CD4-positive, alpha-beta T cell (primary cell): Measurements from ENCODE around the gene CD300H. TPM values are rescaled to one million over a fixed set of nuclear protein-coding genes. Genes with fewer than 3 reads are reported as not detected.

ENCODE experiments used
- ATAC-seq: fragments of 200-7000 bp; cut with Tn5 transposase; one replicate; pipeline ENCODE4 v1.10.0; 2022; ENCODE audit warnings: mild to moderate bottlenecking; ENCODE audit not compliant: poor library complexity
- CTCF ChIA-PET: fragments of 350-600 bp; sonication (Branson Sonifier 250); formaldehyde crosslinking; loops from one replicate; lab custom pipeline; 2021; ENCODE audit warnings: antibody characterized with exemption, inconsistent platforms; lab: Charles Lee
- POLR2A ChIA-PET: fragments of 350-600 bp; sonication (Branson Sonifier 250); formaldehyde crosslinking; loops from one replicate; lab custom pipeline; 2021; ENCODE audit warnings: antibody characterized with exemption, inconsistent platforms; lab: Charles Lee
- DNase-seq, 14 experiments: peaks; one replicate each; pipeline ENCODE4 v3.0.0-alpha.2; 2013 to 2020; ENCODE audit warnings: mixed read lengths in 2 of 14
- H3K27ac ChIP-seq, 2 donors: one replicate each; pipeline versions ENCODE4 v1.5.1 to v1.7.0; 2013; ENCODE audit warnings: low read length in 2 of 2, low read depth in 1 of 2, mild to moderate bottlenecking in 1 of 2
- H3K27me3 ChIP-seq, 2 experiments: 1 replicate in 1 of 2; 2 replicates in 1 of 2; pipeline versions ENCODE4 v1.6.1 to v1.7.0; 2013; ENCODE audit warnings: low read length in 2 of 2, control low read depth in 1 of 2, mild to moderate bottlenecking in 1 of 2, moderate library complexity in 1 of 2; ENCODE audit not compliant: insufficient read depth in 2 of 2, control insufficient read depth in 1 of 2
- H3K36me3 ChIP-seq: one replicate; pipeline ENCODE4 v1.6.1; 2013; ENCODE audit warnings: low read length, control low read depth; ENCODE audit not compliant: insufficient read depth
- H3K4me1 ChIP-seq: one replicate; pipeline ENCODE4 v1.6.1; 2013; ENCODE audit warnings: low read length, control low read depth; ENCODE audit not compliant: insufficient read depth
- H3K4me3 ChIP-seq: one replicate; pipeline ENCODE4 v1.5.1; 2013; ENCODE audit warnings: mild to moderate bottlenecking, low read length, moderate library complexity
- H3K9me3 ChIP-seq, 2 experiments: 1 replicate in 1 of 2; 2 replicates in 1 of 2; pipeline versions ENCODE4 v1.6.1 to v1.7.0; 2013; ENCODE audit warnings: low read length in 2 of 2, mild to moderate bottlenecking in 2 of 2, control low read depth in 1 of 2, moderate library complexity in 1 of 2; ENCODE audit not compliant: control insufficient read depth in 1 of 2, insufficient read depth in 1 of 2
- H3K27ac Mint-ChIP-seq: one replicate; pipeline ENCODE4 v1.8.0; 2020; ENCODE audit warnings: mixed read lengths
- H3K27me3 Mint-ChIP-seq: one replicate; pipeline ENCODE4 v1.8.0; 2021; ENCODE audit warnings: mixed read lengths
- H3K36me3 Mint-ChIP-seq: one replicate; pipeline ENCODE4 v1.8.0; 2021; ENCODE audit warnings: low read depth, mixed read lengths
- H3K4me1 Mint-ChIP-seq: one replicate; pipeline ENCODE4 v1.8.0; 2021; ENCODE audit warnings: low read depth, mixed read lengths
- H3K4me3 Mint-ChIP-seq: one replicate; pipeline ENCODE4 v1.8.0; 2020; ENCODE audit warnings: mild to moderate bottlenecking, mixed read lengths
- H3K9me3 Mint-ChIP-seq: one replicate; pipeline ENCODE4 v1.8.0; 2020; ENCODE audit warnings: mixed read lengths
- CTCF ChIP-seq: fragments of 200-600 bp; IDR thresholded peaks from one replicate; pipeline ENCODE4 v1.8.0; 2022; ENCODE audit warnings: antibody characterized with exemption, mild to moderate bottlenecking
- intact Hi-C, 2 experiments: fragments of 100-400 bp; cut with DNase I in 1 of 2; cut with micrococcal nuclease in 1 of 2; formaldehyde crosslinking; loops; one replicate each; pipeline versions ENCODE4 v1.15.1 to v1.9.0; 2023 to 2025; cut with DNase I, micrococcal nuclease
- total RNA-seq, 174 experiments: library from RNA in 2 of 174; stranded (reverse) in 2 of 174; gene quantifications; one replicate each; pipeline ENCODE4 v1.2.3 and lab custom pipeline; 2021 to 2026

Gene CD300H
- total RNA-seq, 2 experiments from 2014 or later: not detected

GRCh38 chr17:74513987-74514631 is 53.2 kb downstream of the CD300H start:
- Histone ChIP-seq H3K9me3 (no peaks in the 10 kb centered on the region), H3K27ac (no peak overlapping the region), H3K36me3 (no peaks in the 10 kb centered on the region), H3K4me3 (no peak overlapping the region), H3K4me1 (no peaks in the 10 kb centered on the region), H3K27me3 (peaks cover 3 to 11% of the 10 kb centered on the region in 2 experiments)
- intact Hi-C loops: no loop called here
- H3K4me3 Mint-ChIP-seq: peak overlapping the region; percentile 69
- H3K9me3 Mint-ChIP-seq: peaks cover 11% of the 10 kb centered on the region
- no peak for TF ChIP-seq CTCF
- peaks cover 10% of the 10 kb centered on the region for H3K36me3 Mint-ChIP-seq
- H3K27ac Mint-ChIP-seq: peak overlapping the region; percentile 88
- ChIA-PET POLR2A (no interaction called here), CTCF (no interaction called here)
- ATAC-seq (peak; percentile 49), DNase-seq (peak in 6 of 14 experiments; percentile 14 to 82 (median 45))
- peaks cover 32% of the 10 kb centered on the region for H3K27me3 Mint-ChIP-seq
- peaks cover 9% of the 10 kb centered on the region for H3K4me1 Mint-ChIP-seq

- CTCF ChIA-PET: no interaction called here
- TF ChIP-seq CTCF: no peak
- Mint-ChIP-seq H3K36me3 (peaks cover 10% of the 10 kb centered on the region), H3K27me3 (peaks cover 26% of the 10 kb centered on the region), H3K9me3 (peaks cover 9% of the 10 kb centered on the region), H3K27ac (no peak overlapping the region), H3K4me1 (peaks cover 9% of the 10 kb centered on the region), H3K4me3 (no peak overlapping the region)
- ATAC-seq (no peak), DNase-seq (peak in 3 of 14 experiments; percentile 24 to 75 (median 65))
- peaks cover 3 to 11% of the 10 kb centered on the region in 2 experiments for H3K27me3 ChIP-seq
- no peaks in the 10 kb centered on the region for H3K36me3 ChIP-seq
- no peak overlapping the region for H3K4me3 ChIP-seq
- H3K4me1 ChIP-seq: no peaks in the 10 kb centered on the region
- no peaks in the 10 kb centered on the region for H3K9me3 ChIP-seq
- intact Hi-C loops: no loop called here
- peak overlapping the region in 1 of 2 donors; percentile 45 for H3K27ac ChIP-seq
- POLR2A ChIA-PET: no interaction called here
Measured at GRCh38 chr17:74512624-74513091, 54.7 kb downstream of the CD300H start.

GRCh38 chr17:74512036-74512435 is 55.3 kb downstream of the CD300H start:
- Histone ChIP-seq H3K27me3 (peaks cover 3 to 11% of the 10 kb centered on the region in 2 experiments), H3K27ac (no peak overlapping the region), H3K36me3 (no peaks in the 10 kb centered on the region), H3K9me3 (no peaks in the 10 kb centered on the region), H3K4me1 (no peaks in the 10 kb centered on the region), H3K4me3 (no peak overlapping the region)
- Mint-ChIP-seq H3K4me1 (peaks cover 9% of the 10 kb centered on the region), H3K27me3 (peaks cover 26% of the 10 kb centered on the region), H3K9me3 (peaks cover 9% of the 10 kb centered on the region), H3K36me3 (peaks cover 10% of the 10 kb centered on the region), H3K27ac (no peak overlapping the region), H3K4me3 (no peak overlapping the region)
- intact Hi-C loops: no loop called here
- TF ChIP-seq CTCF: no peak
- DNase-seq: peak in 1 of 14 experiments; percentile 38
- ATAC-seq: no peak
- ChIA-PET POLR2A (no interaction called here), CTCF (no interaction called here)

Other genes starting within 250 kb of the CD300H start
- gene KIF19, start 241.3 kb downstream of the CD300H start, total RNA-seq: 1 to 10 TPM in 1 of 2 experiments, under 1 TPM in 1; 0.81 to 1.1 TPM
- not detected for gene BTBD17, start 205.6 kb downstream of the CD300H start, total RNA-seq
- not detected for gene GPR142, start 200.0 kb downstream of the CD300H start, total RNA-seq
- gene GPRC5C, start 135.4 kb downstream of the CD300H start, total RNA-seq: not detected
- 1 to 10 TPM; 1.8 to 2.6 TPM for gene CD300A, start 100.9 kb downstream of the CD300H start, total RNA-seq
- under 1 TPM; 0.36 to 0.56 TPM for gene CD300LB, start 36.0 kb downstream of the CD300H start, total RNA-seq
- under 1 TPM; 0.41 to 0.50 TPM for gene CD300C, start 21.4 kb downstream of the CD300H start, total RNA-seq
- gene CD300LD, start 24.8 kb upstream of the CD300H start, total RNA-seq: not detected
- under 1 TPM; 0.93 to 0.98 TPM for gene CD300E, start 56.2 kb upstream of the CD300H start, total RNA-seq
- 1 to 10 TPM in 1 of 2 experiments, under 1 TPM in 1; 0.39 to 1.0 TPM for gene CD300LF, start 145.4 kb upstream of the CD300H start, total RNA-seq
- gene RAB37, start 169.7 kb upstream of the CD300H start, total RNA-seq: 10 to 100 TPM; 19.0 to 21.1 TPM
- 10 to 100 TPM; 68.4 to 72.4 TPM for gene NHERF1, start 181.1 kb upstream of the CD300H start, total RNA-seq
- gene NAT9, start 208.8 kb upstream of the CD300H start, total RNA-seq: 10 to 100 TPM; 34.6 to 38.2 TPM